Measurements from ENCODE around the gene EEFSEC.

EEFSEC gene

GRCh38 chr3:128271536-128272332 lies 118.5 kb downstream of the EEFSEC start:
- DNase-seq (ENCODE audit: low spot score), result no peak

GRCh38 chr3:128273109-128273840 lies 120.0 kb downstream of the EEFSEC start:
- no peak for DNase-seq (ENCODE audit: low spot score)

GRCh38 chr3:128273841-128274573 lies 120.7 kb downstream of the EEFSEC start:
- DNase-seq (ENCODE audit: low spot score), result no peak

GRCh38 chr3:128274837-128275236 lies 121.6 kb downstream of the EEFSEC start:
- no peak for DNase-seq (ENCODE audit: low spot score)

GRCh38 chr3:128275316-128276145 lies 122.2 kb downstream of the EEFSEC start:
- no peak for DNase-seq (ENCODE audit: low spot score)

- no peak for DNase-seq (ENCODE audit: low spot score)
These were observed 122.8 kb downstream of the EEFSEC start for GRCh38 chr3:128276146-128276435.

GRCh38 chr3:128276577-128277183 lies 123.4 kb downstream of the EEFSEC start:
- DNase-seq (ENCODE audit: low spot score), result no peak

- DNase-seq (ENCODE audit: low spot score), result no peak
These were observed 124.2 kb downstream of the EEFSEC start for GRCh38 chr3:128277378-128278069.

- DNase-seq (ENCODE audit: low spot score), result no peak
These were observed 124.8 kb downstream of the EEFSEC start for GRCh38 chr3:128278130-128278529.

- DNase-seq (ENCODE audit: low spot score), result peak; percentile 50
These were observed 125.7 kb downstream of the EEFSEC start for GRCh38 chr3:128278761-128279600.

- DNase-seq (ENCODE audit: low spot score), result no peak
These were observed 126.3 kb downstream of the EEFSEC start for GRCh38 chr3:128279601-128279880.

GRCh38 chr3:128280481-128281052 lies 127.3 kb downstream of the EEFSEC start:
- no peak for DNase-seq (ENCODE audit: low spot score)

GRCh38 chr3:128281056-128281455 lies 127.8 kb downstream of the EEFSEC start:
- no peak for DNase-seq (ENCODE audit: low spot score)

- DNase-seq (ENCODE audit: low spot score), result no peak
These were observed 128.4 kb downstream of the EEFSEC start for GRCh38 chr3:128281461-128282367.

GRCh38 chr3:128282380-128283196 lies 129.3 kb downstream of the EEFSEC start:
- no peak for DNase-seq (ENCODE audit: low spot score)

GRCh38 chr3:128283421-128283820 lies 130.1 kb downstream of the EEFSEC start:
- DNase-seq (ENCODE audit: low spot score), result no peak

GRCh38 chr3:128285042-128285966 lies 132.0 kb downstream of the EEFSEC start:
- DNase-seq (ENCODE audit: low spot score), result no peak

Measured in COLO829 (cell line).